ENCODE data around the gene ARHGEF25.
"Not testable (repeated sequence)": the region's sequence is repeated elsewhere in the genome, so short reads cannot be mapped to it uniquely, and the experiment has no call there.

ARHGEF25 gene

DNA sequence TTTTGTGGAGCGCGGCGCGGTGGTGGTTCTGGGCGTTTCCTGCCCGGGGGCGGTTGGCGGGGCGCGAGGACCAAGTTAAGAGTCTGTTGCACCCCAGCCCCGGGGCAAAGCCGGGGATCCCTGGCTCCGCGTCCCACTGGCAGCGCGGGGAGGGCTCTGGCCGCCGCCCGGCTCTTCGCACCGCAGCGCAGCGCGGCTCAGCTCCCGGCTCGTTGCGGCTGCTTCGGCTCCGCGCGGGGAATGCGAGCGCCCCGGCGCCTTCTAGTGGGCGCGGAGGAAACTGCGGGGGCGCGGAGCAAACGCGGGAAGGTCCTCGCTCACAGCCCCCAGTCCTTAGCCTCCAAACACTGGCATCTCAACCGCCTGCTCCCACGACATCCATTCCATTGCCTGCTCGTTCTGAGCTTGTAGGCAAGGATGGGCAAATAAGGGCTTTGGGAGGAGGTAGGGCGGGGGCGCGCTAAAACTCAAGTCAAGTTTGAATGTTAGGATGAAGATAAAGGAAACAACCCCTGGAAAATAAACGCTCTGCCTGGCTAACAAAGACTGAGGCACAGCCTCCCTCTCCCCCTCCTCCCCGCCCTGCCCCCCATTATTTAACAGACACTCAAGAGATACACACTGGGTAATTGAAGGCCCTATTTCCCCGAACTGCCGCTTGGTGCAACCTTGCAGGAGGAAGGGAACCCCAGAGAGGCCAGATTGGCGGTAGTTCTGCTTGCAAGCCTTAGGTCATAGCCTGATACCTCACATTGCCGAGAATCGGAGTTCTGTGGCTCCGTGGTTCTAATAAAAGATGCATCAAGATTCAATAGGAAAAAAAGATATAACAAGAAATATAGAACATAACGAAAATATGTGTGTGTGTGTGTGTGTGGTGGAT is 22.0 kb downstream of the ARHGEF25 start, which contains the start of gene B4GALNT1:
TSS of gene B4GALNT1 (minus strand) at position 244 of the 883 bp plus-strand sequence. CDS start 1,069 bp downstream, outside the sequence.
- DNase-seq (ENCODE audit: low read depth in 1 of 2, low spot score in 1 of 2): peak in 1 of 2 donors; percentile 39

DNA sequence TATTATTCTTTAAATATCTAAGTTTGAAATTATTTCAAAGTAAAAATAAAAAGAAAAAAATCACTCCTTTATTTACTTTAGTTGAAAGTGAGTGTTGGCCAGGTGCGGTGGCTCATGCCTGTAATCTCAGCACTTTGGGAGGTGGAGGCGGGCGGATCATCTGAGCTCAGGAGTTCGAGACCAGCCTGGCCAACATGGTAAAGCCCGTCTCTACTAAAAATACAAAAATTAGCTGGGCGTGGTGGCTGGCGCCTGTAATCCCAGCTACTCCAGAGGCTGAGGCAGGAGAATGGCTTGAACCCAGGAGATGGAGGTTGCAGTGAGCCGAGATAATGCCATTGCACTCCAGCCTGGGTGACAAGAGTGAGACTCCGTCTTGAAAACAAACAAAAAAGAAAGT is 25.5 kb downstream of the ARHGEF25 start:
- DNase-seq (ENCODE audit: low read depth in 1 of 2, low spot score in 1 of 2): not testable (repeated sequence)

DNA sequence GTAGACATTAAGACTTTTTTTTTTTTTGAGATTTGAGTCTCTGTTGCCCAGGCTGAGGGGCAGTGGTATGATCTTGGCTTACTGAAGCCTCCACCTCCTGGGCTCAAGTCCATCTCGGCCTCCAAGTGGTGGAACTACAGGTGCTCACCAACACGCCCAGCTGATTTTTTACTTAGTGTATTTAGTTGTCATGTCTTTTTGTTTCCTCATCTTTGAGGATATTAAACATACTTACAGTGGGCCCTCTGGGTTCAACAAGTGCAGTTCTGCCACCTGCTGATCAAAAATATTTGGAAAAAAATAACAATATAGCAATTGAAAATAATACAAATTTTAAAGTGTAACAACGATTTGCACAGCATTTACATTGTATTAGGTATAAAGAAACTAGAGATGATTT is 26.1 kb downstream of the ARHGEF25 start:
- no peak for DNase-seq (ENCODE audit: low read depth in 1 of 2, low spot score in 1 of 2)

DNA sequence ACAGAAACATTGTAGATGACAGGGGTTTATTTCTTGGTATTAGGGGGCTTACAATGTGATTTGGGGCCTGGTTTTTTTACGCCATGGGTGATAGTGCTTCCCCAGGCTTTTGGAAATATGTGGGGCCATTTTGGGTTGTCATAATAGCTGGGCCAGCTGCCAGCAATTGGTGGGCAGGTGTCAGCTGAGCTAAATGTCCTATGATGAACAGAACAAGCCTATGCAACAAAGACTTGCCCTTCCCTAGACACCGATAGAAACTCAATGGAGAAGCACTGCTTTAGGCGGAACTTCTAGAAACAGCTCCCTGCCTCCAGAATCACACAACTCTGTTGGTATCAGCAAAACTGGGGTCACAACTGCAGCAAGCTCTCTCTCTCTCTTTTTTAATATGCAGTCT is 26.9 kb downstream of the ARHGEF25 start:
- no peak for DNase-seq (ENCODE audit: low read depth in 1 of 2, low spot score in 1 of 2)

DNA sequence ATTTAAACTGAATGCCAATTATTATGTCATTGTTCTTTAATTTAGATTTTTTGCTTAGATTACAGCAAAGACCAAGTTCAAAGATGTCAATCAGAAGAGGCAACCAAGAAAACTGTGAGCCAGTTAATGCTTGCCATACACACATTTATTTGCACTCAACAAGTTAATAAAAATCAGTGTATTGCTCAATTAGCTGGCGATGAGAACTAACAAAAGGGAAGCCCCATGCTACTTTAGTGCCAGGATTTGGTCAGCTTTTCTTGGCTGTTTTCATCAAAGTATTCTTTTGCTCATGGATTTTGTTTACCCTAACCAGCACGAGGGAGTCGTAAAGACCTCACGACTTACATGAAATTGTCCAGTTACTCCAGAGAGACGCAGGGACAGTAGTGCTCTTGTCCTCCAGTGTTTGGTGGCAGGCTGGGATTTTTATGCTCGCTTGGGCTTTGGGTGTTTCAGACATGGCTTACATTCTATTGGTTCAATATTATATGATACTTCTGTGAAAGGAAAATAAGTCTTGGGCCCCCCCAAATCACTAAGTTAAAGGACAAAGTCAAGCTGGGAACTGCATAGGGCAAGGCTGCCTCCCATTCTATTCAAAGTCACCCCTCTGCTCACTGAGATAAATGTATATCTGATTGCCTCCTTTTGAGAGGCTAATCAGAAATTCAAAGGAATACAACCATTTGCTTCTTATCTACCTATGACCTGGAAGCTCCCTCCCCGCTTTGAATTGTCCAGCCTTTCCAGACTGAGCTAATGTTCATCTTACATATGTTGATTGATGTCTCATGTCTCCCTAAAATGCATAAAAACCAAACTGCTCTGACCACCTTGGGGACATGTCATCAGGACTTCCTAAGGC is 29.2 kb downstream of the ARHGEF25 start:
- no peak for DNase-seq (ENCODE audit: low read depth in 1 of 2, low spot score in 1 of 2)

DNA sequence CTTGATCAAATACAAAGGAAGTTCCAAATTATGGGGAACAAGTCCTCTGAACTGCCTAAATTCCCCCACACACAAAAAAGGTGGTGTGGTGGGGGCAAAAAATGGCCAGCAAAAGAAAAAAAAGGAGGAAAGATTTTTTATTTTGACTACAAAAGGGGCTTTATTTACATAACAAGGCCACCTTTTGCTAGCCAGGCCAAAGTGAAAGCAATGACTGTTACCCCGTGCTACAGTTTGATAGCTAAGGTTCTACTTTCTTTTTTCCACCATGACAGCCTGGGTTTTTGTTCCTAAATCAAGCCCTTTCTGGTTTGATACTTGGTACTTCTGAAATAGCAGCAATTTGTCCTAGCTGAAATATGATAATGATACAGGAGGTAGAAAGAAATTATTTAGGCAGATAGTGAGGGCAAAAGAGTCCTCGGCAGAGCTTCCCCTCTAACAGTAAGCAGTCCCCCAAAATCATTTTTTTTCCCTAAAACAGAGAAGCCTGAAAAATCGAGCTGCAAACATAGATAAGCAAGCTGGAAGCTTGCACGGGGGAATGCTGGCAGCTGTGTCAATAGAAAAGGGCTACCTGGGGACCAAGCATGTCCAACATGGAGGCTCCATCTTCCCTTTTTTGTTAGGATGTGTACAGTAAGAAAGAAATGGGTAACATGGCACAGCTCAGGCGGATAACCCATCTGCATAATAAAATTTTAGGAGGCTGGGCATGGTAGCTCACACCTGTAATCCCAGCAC is 30.6 kb downstream of the ARHGEF25 start:
- no peak for DNase-seq (ENCODE audit: low read depth in 1 of 2, low spot score in 1 of 2)

DNA sequence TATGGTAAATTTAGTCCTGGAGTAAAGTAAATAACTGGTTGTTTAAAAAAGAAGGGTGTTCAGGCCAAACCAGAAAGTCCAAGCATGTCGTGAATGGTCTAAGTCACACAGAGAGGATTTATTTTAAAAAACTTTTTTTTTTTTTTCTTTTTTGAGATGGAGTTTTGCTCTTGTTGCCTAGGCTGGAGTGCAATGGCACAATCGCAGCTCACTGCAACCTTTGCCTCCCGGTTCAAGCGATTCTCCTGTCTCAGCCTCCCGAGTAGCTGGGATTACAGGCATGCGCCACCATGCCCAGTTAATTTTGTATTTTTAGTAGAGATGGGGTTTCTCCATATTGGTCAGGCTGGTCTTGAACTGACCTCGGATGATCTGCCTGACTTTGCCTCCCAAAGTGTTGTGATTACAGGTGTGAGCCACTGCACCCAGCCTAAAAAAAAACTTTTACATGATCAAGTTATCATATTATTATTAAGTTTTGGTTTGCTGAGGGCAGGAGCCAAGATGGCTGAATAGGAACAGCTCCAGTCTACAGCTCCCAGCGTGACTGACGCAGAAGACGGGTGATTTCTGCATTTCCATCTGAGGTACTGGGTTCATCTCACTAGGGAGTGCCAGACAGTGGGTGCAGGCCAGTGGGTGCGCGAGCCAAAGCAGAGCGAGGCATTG is 34.9 kb downstream of the ARHGEF25 start:
- not testable (repeated sequence) for DNase-seq (ENCODE audit: low read depth in 1 of 2, low spot score in 1 of 2)

DNA sequence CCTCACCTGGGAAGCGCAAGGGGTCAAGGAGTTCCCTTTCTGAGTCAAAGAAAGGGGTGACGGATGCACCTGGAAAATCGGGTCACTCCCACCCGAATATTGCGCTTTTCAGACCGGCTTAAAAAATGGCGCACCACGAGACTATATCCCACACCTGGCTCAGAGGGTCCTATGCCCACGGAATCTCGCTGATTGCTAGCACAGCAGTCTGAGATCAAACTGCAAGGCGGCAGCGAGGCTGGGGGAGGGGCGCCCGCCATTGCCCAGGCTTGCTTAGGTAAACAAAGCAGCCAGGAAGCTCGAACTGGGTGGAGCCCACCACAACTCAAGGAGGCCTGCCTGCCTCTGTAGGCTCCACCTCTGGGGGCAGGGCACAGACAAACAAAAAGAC is 35.4 kb downstream of the ARHGEF25 start:
- not testable (repeated sequence) for DNase-seq (ENCODE audit: low read depth in 1 of 2, low spot score in 1 of 2)

DNA sequence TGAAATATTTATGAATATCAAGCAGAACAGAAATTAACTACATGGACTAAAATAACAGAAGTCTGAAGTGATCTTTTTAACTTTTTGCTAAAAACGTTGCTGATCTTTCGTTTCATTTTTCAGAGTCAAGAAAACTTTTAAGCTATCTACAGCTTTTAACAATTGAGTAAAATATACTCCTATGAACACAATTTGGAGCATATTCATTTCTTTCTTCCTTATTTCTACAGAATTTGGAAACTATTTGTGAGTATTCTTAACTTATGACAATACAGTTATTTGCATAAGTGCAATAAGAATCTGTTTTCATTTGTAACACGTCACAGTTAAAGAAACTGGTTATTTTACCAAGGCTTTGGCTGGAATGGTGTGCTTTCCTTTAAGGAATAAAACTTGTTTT is 42.8 kb downstream of the ARHGEF25 start:
- no peak for DNase-seq (ENCODE audit: low read depth in 1 of 2, low spot score in 1 of 2)

DNA sequence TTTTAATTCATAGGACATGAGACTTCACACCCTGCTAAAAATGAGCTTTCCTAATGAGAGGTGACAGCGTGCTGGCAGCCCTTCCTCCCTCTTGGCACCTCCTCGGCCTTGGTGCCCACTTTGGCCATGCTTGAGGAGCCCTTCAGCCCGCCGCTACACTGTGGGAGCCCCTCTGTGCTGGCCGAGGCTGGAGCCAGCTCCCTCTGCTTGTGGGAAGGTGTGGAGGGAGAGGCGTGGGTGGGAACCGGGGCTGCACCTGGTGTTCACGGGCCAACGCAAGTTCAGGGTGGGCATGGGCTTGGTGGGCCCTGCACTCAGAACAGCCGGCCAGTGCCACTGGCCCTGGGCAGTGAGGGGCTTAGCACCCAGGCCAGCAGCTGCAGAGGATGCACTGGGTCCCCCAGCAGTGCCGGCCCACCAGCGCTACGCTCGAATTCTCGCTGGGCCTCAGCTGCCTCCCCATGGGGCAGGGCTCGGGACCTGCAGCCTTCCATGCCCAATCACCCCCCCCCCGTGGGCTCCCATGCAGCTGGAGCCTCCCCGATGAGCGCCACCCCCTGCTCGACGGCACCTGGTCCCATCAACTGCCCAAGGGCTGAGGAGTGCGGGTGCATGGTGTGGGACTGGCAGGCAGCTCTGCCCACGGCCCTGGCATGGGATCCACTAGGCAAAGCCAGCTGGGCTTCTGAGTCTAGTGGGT is 44.5 kb downstream of the ARHGEF25 start:
- DNase-seq (ENCODE audit: low read depth in 1 of 2, low spot score in 1 of 2): no peak

DNA sequence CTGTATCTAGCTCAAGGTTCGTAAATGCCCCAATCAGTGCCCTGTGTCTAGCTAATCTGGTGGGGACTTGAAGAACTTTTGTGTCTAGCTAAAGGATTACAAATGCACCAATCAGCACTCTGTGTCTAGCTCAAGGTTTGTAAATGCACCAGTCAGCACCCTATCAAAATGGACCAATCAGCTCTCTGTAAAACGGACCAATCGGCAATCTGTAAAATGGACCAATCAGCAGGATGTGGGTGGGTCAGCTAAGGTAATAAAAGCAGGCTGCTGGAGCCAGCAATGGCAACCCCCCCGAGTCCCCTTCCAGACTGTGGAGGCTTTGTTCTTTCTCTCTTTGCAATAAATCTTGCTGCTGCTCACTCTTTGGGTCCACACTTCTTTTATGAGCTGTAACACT is 45.2 kb downstream of the ARHGEF25 start:
- not testable (repeated sequence) for DNase-seq (ENCODE audit: low read depth in 1 of 2, low spot score in 1 of 2)

DNA sequence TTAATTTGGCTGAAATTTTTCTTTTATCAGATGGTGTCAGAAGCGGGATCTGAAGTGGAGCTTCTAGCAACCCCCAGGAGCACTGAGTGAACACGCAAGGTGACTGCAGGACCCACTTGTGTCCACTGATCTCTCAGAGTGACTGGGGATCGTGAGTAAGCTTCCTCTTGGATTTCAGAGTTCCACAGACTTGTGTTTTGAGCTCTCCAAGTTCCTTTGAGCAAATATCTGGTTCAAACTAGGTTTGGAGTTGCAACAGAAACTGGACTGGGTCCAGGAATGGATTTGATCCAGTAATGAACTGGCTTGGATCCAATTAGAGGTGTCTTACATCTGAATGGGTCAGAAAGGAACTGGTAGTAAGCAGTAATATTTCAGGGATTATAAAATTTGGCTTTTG is 46.5 kb downstream of the ARHGEF25 start:
- DNase-seq (ENCODE audit: low read depth in 1 of 2, low spot score in 1 of 2): no peak

DNA sequence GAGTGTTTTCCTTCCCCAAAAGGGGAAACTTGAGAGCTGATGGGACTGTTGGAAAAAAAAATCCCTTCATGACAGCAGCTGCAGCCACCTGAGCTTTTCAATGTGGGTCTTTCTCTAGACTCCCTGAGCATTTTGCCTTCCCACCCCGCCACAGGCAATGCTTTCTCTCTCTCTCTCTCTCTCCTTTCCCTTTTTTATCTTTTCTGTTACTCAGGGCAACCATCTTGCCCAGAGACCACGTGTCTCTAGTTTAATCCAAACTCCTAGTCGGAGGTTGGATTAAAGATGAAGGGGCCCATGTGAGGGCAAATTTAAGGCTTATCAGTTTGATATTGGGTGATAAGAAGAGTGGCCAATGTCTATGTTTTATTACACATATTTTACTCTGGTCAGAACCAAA is 47.7 kb downstream of the ARHGEF25 start:
- DNase-seq (ENCODE audit: low read depth in 1 of 2, low spot score in 1 of 2): no peak

DNA sequence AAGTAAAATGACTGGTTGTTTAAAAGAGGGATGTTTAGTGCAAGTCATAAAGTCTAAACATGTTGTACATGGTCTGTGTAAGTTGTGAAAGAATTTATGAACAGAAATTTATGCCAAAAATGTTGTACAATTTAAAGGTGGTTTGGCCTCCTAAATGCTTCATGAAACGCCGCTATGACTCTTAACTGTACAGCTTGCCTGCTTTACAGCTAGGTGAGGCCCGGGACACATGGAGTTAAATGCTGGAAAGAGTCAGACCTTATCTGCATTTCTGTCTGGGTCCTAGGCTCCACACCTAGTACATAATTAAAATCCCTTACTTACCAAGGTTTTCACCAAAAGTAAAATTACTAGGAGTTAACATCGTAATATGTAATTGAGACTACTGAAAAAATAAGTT is 50.1 kb downstream of the ARHGEF25 start:
- DNase-seq (ENCODE audit: low read depth in 1 of 2, low spot score in 1 of 2): no peak

DNA sequence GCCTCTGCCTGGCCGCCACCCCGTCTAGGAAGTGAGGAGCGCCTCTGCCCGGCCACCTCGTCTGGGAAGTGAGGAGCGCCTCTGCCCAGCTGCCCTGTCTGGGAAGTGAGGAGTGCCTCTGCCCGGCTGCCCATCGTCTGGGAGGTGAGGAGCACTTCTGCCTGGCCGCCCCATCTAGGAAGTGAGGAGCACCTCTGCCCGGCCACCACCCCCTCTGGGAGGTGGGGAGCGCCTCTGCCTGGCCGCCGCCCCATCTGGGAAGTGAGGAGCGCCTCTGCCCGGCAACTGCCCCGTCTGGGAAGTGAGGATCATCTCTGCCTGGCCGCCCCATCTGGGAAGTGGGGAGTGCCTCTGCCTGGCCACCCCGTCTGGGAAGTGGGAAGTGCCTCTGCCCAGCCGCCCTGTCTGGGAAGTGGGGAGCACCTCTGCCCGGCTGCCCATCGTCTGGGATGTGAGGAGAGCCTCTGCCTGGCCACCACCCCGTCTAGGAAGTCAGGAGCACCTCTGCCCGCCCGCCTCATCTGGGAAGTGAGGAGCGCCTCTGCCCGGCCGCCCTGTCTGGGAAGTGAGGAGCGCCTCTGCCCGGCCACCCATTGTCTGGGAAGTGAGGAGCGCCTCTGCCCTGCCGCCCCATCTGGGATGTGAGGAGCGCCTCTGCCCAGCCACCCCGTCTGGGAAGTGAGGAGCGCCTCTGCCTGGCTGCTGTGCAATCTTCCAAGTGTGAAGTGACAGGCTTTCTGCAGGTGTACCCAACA is 54.0 kb downstream of the ARHGEF25 start:
- not testable (repeated sequence) for DNase-seq (ENCODE audit: low read depth in 1 of 2, low spot score in 1 of 2)
